AG10803 (cell line): ENCODE data around the gene OSTN.

Experiments
- DNase-seq: peaks from one replicate; pipeline ENCODE4 v3.0.0; 2010; ENCODE audit warnings: low read depth
- H3K4me3 ChIP-seq: 2 replicates; pipeline ENCODE4 v1.5.1; 2011; ENCODE audit warnings: mild to moderate bottlenecking, low read length, control low read depth
- CTCF ChIP-seq: conservative IDR thresholded peaks from 2 replicates; pipeline ENCODE4 v1.5.1; 2011; ENCODE audit warnings: mild to moderate bottlenecking, low read length, control low read depth, inconsistent platforms

The OSTN gene

DNA sequence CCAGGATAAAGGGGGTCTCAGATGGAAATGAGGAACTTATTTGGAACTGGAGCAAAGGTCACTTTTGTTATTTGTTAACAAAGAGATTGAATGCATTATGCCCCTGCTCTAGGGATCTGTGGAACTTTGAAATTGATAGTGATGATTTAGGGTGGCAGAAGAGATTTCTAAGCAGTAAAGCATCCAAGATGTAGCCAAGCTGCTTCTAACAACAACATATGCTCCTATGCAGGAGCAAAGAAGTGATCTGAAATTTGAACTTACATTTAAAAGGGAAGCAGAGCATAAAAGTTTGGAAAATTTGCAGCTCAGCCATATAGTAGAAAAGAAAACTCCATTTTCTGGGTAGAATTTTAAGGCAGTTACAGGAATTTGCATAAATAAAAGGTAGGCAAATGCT is 99.8 kb downstream of the OSTN start:
- DNase-seq = no peak
- TF ChIP-seq CTCF = no peak
- H3K4me3 ChIP-seq = no peak overlapping the region

GRCh38 chr3:191300422-191300821 is 101.4 kb downstream of the OSTN start:
- TF ChIP-seq CTCF = no peak
- H3K4me3 ChIP-seq = no peak overlapping the region
- DNase-seq = no peak

GRCh38 chr3:191301017-191301416 is 102.0 kb downstream of the OSTN start:
- no peak for DNase-seq
- TF ChIP-seq CTCF = no peak
- no peak overlapping the region for H3K4me3 ChIP-seq

GRCh38 chr3:191301782-191302411 is 102.9 kb downstream of the OSTN start:
- no peak for DNase-seq
- no peak for TF ChIP-seq CTCF
- no peak overlapping the region for H3K4me3 ChIP-seq

- no peak for TF ChIP-seq CTCF
- H3K4me3 ChIP-seq = no peak overlapping the region
- no peak for DNase-seq
These were observed 103.4 kb downstream of the OSTN start for GRCh38 chr3:191302451-191302850.

GRCh38 chr3:191303596-191303995 is 104.6 kb downstream of the OSTN start:
- DNase-seq = no peak
- H3K4me3 ChIP-seq = no peak overlapping the region
- no peak for TF ChIP-seq CTCF

DNA sequence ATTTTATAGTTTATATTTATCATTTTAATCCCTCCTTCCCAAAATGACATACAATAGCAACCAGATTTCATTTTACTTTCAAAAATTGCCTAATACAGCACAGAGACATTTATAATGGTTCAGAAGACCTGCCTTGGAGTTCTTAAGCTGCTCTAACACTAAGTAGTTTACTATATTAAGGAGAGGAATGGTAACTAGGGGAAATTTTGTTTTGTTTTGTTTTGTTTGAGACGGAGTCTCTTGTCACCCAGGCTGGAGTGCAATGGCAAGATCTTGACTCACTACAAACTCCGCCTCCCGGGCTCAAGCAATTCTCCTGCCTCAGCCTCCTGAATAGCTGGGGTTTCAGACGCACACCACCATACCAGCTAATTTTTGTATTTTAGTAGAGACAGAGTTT is 107.4 kb downstream of the OSTN start:
- TF ChIP-seq CTCF = no peak
- H3K4me3 ChIP-seq = no peak overlapping the region
- no peak for DNase-seq
